Activated T-cell treated with anti-CD3 and anti-CD28 coated beads, Interleukin-2, amount 50 U/mL, for 48 hours (primary cell): Measurements from ENCODE around the gene PCDH15.
"Not testable (repeated sequence)": the region's sequence is repeated elsewhere in the genome, so short reads cannot be mapped to it uniquely, and the experiment has no call there.

Experiments used
- DNase-seq, 2 experiments: peaks; one replicate each; pipeline ENCODE4 v3.0.0-alpha.2; 2020

Gene PCDH15

GRCh38 chr10:53952698-53953630 lies 848.1 kb downstream of the PCDH15 start:
- DNase-seq, result no peak

DNA sequence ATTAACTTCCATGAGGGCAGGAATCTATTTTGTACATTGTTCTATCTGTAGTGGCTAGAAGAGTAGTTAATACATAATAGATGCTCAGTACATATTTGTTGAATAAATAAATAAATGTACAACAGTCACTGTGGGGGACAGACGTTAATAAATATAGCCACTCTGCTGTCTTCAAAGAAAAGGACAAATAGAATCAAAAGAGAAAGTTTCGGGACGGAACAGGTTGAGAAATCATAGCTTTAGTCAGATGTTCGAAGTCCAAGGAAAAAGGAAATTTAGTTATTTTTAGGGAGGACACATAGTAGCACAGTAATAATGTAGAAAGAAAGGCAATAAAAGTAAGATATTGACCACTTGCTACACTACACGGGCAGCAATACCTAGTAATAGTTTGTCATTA lies 861.4 kb downstream of the PCDH15 start:
- no peak for DNase-seq

DNA sequence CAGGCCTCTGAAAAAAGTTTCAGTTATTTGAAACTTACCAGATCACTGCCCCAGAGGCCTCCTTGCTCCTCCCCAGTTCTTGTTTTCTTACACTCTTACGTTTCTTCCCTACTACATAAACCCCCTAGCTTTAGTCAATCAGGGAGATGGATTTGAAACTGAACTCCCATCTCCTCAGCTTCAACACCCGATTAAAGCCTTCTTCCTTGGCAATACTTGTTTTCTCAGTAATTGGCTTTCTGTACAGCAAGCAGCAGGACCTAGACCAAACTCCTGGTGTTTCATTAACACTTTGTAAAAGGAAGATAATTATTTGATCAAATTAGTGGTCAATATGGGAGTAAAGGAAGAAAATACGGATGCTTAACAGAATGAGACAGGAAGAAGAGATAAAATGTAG lies 870.4 kb downstream of the PCDH15 start:
- no peak for DNase-seq

GRCh38 chr10:53924051-53924700 lies 876.9 kb downstream of the PCDH15 start:
- DNase-seq, result not testable (repeated sequence)

DNA sequence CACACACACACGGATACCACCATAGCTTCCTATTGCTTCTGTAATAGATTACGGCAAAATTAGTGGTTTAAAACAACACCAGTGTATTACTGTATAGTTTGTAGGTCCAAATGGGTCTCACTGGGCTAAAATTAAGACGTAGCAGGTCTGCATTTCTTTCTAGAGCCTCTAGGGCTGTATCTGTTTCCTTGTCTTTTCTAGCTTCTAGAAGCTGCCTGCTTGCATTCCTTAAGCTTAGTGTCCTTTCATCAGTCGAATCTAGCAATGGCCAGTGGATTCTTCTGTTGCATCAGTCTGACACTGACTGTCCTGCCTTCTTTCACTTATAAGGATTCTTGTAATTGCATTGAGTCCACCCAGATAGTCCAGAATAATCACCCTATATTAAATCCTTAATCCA lies 882.3 kb downstream of the PCDH15 start:
- no peak for DNase-seq

- DNase-seq, result no peak
These were observed 891.2 kb downstream of the PCDH15 start for GRCh38 chr10:53909791-53910190.

DNA sequence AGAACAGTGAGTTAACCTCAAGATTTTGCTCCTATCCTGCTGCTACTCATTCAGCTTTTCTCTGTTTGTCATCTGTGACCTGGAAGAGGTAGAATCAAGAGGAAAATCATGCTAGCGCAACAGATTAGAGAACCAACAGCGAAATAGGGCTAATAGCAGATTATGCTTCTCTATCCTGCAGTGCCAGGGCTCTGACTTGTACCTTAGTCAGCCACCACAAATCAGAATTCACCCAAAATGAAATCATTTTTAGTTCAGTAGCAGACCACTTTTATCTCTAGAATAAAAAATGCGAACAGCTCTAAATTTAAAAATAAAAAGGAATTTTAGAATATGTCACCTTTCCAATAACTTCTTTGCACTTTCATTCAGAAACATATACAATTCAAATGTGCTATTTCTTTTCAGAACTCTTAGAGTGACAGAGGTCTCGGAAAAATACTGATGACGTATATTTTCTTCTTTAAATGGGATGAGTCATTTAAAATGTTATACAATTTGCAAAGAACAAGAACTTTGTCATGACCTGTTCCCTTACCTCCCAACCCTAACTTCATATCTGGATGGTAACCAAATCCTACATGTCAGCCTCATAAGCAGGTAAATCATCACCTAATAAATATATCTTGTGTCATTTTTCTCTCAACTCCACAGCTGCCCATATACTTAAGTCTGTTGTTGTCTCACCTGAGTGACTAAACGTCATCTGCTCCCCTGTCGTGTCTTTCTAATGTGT lies 896.4 kb downstream of the PCDH15 start:
- no peak for DNase-seq

DNA sequence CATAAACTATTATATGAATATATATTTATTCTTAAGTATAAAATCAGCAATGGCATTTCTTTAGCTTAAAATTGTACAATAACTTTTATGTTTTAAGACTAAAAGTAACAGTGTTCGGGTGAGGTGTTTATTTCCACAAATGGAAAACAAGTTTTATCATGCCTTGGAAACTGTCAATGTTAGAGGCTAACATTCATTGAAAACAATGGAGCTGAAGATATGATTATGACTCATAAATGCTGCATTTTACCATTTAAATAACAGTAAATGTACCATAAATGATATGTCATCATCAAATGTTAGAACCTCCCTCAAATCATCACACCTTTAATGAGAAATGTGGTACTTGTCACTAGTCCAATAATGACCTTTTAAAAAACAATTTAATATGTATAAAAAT lies 897.3 kb downstream of the PCDH15 start:
- DNase-seq, result no peak

- no peak for DNase-seq
These were observed 901.4 kb downstream of the PCDH15 start for GRCh38 chr10:53899463-53900160.

DNA sequence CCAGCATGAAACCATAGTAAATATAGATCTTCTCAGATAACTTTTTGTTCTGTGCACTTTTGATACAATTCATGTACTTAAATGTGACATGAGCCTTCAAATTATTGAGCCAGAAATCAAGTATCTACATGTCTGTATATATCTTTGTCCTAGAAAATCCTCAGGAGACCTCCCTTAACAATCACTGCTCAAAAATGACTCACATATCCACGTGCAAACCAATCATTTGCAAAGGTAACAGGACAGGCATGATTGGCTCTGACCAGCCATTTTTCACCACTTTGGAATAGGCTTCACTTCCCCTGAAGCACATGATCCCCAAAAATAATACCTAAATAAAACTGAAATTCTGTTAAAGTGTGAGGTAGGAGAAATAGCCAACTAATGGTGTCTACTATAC lies 902.5 kb downstream of the PCDH15 start:
- DNase-seq, result no peak

- DNase-seq, result no peak
These were observed 906.9 kb downstream of the PCDH15 start for GRCh38 chr10:53894145-53894544.

GRCh38 chr10:53893061-53893460 lies 908.0 kb downstream of the PCDH15 start:
- DNase-seq, result no peak

GRCh38 chr10:53886325-53887300 lies 914.4 kb downstream of the PCDH15 start:
- no peak for DNase-seq

DNA sequence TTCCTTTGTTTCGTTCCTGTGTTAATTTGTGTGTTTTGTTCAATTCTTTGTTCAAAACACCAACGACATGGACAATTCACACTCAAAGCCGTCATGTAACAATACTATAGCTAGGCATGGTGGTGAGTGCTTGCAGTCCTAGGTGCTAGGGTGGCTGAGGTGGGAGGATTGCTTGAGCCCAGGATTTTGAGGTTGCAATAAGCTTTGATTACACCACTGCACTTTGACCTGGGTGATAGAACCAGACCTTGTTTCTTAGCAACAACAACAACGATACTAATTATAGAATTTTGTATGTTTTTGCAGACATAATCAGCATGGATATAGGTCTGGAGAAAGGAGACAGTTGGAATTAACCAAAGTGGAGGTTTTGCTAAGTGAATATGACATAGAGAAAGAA lies 936.2 kb downstream of the PCDH15 start:
- DNase-seq, result no peak

DNA sequence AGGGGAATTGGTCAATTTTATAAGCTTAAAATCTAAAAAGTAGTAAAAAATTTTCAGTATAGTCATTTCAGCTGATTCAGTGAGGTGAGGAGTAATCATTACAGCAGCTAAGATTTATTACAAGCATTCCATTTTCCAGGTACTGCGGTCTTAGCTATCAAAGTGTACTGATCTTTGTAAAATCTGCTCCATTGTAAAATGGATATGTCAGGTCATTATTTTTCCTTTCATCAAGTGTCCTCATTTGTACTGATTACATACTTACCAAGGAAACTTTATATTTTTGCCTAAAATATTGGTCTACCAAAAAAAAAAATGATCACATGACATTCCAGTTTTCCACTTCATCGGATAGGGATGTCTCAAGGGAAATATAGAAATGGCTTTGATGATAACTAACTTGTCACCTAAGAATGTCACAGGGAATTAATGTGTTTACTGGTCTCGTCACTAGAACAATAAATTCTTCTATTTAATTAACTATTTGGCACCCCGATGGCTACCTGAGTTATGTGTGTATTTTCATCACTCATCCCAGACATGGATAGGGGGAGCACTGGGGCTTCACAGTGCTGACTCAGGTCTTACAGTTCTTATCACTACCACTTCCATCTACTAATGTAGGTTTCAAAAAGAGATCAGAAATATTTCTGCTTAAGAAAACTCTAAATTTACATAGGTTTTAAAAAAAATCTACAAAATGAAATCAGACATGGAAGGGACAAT lies 948.4 kb downstream of the PCDH15 start:
- DNase-seq, result no peak

DNA sequence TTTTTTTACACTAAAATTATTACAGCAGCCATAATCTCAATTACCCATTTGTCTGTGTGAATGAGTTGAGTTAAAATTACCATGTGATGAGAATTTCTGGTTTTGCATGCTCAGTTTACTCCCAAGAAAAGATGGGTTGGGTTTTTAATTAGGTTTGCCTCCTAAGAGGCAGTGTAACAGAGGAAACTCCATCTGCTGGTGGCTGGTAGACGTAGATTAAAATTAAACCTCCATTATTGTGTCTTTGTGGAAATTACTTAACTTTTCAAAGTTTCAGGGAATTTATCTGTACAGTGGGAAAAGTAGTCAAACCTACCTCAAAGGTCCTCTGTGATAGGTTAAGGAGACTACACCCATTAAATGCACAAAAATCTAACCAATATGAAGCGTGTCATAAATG lies 954.2 kb downstream of the PCDH15 start:
- no peak for DNase-seq

DNA sequence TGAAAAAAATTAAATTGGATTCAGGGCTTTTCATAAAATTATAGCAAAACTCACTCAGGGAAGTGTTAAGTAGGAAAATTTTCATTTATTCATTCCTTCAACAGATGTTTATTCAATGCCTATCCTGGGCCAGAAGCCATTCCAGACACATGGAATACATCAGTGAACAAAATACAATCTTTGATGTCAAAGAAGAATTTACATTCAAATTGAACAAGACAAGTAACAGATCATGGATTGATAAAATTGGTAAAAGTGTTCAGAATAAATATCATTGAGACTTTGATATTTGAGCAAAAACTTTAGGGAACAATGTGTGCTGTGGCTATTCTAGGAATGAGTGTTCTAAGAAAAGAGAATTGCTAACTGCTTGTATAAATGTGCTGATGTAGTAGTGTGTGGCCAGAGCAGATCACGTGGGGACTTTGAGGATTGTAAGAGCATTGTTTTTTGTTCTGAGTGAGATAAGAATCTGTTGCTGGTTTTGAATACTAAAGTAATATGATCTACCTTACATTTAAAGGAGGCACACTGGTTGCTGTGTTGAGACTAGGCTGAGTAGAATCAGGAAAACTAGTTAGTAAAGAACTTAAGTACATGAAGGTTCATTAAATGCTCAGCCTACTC lies 957.2 kb downstream of the PCDH15 start:
- DNase-seq, result no peak

DNA sequence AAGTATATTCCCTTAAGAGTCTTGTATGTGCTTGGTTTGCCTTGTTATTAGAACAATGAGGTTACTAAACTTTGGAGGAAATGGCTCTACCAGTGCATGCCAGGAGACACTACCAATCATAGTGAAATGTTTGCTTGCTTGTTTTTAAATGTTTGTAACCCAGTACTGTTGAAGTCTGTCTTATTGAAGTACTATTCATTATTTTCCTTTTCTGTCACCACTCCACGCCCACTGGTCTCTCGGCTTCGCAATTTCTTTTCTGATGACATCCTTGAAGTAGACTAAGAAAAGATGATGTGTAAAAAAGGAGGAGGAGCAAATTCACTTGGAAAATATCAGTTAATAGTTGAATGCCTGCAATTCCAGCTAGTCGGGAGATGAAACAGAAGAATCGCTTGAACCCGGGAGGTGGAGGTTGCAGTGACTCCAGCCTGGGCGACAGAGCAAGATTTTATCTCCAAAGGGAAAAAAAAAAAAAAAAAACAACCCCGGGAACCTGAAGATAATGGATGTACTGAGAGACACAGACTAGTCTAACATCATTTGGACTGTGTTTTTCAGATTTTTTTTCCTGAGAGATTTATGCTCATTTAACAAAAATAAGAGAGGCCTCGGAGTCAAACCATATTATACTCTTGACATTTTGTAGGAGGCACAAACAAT lies 959.4 kb downstream of the PCDH15 start:
- DNase-seq, result no peak

DNA sequence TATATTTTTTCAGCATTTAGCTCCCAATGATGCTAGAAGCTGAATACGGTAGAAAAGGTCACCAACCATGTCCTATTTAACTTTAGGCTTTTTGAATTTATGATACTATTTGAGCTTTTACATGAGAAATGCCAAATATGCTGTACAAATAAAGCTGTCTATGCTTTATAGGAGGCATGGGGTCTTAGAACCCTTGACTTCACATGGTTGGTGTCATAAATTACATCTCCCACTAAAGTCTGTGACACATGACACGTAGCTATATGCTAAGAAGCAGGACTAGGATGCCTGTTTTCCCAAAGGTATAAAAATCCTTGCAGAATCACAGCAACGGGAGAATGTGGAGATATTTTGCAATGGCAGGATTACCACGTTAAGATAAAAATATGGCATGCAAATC lies 960.4 kb downstream of the PCDH15 start:
- DNase-seq, result no peak

- no peak for DNase-seq
These were observed 961.5 kb downstream of the PCDH15 start for GRCh38 chr10:53839440-53840039.
